H1 (cell line): Measurements from ENCODE around the gene MMEL1. TPM values are rescaled to one million over a fixed set of nuclear protein-coding genes. Genes with fewer than 3 reads are reported as not detected.
A peak's percentile ranks its signal among the peaks of the same experiment; 100 is the strongest.

Experiments
- CTCF ChIA-PET: fragments of 300-600 bp; sonication (Branson Sonifier 250); formaldehyde crosslinking; loops from one replicate; lab custom pipeline; 2021; ENCODE audit not compliant: partially characterized antibody; lab: Charles Lee
- POLR2A ChIA-PET: fragments of 300-600 bp; sonication (Branson Sonifier 250); formaldehyde crosslinking; loops from one replicate; lab custom pipeline; 2021; ENCODE audit warnings: inconsistent platforms; ENCODE audit not compliant: partially characterized antibody; lab: Charles Lee
- DNase-seq, 2 experiments: peaks; one replicate each; pipeline versions ENCODE4 v3.0.0 to v3.0.0-alpha.2; 2010 to 2022; ENCODE audit warnings: low spot score in 2 of 2, low read depth in 1 of 2, mixed read lengths in 1 of 2
- FAIRE-seq: peaks from 2 replicates; lab custom pipeline; 2011; peaks lifted over from hg19 to GRCh38; lab: Jason Lieb, UNC
- H2AFZ ChIP-seq: 2 replicates; pipeline ENCODE4 v1.8.1; 2012; ENCODE audit warnings: low read length, inconsistent platforms
- H2AK5ac ChIP-seq: 2 replicates; pipeline ENCODE4 v1.6.1; 2013; ENCODE audit warnings: low read depth, low read length
- H2BK120ac ChIP-seq: replicated peaks from 2 replicates; pipeline ENCODE3; 2013; ENCODE audit warnings: low read depth, low read length, inconsistent platforms
- H2BK12ac ChIP-seq: 2 replicates; pipeline ENCODE4 v1.6.1; 2013; ENCODE audit warnings: low read depth, low read length
- H2BK15ac ChIP-seq: 2 replicates; pipeline ENCODE4 v1.6.1; 2013; ENCODE audit warnings: low read length
- H2BK20ac ChIP-seq: 2 replicates; pipeline ENCODE4 v1.6.1; 2013; ENCODE audit warnings: low read length
- H2BK5ac ChIP-seq: 2 replicates; pipeline ENCODE4 v1.6.1; 2013; ENCODE audit warnings: low read depth, low read length
- H3K14ac ChIP-seq: 2 replicates; pipeline ENCODE4 v1.6.1; 2013; ENCODE audit warnings: inconsistent platforms; ENCODE audit not compliant: insufficient read length
- H3K18ac ChIP-seq: 2 replicates; pipeline ENCODE4 v1.6.1; 2013; ENCODE audit warnings: low read length; ENCODE audit errors: extremely low read depth
- H3K23ac ChIP-seq: 2 replicates; pipeline ENCODE4 v1.6.1; 2013; ENCODE audit warnings: inconsistent platforms; ENCODE audit not compliant: insufficient read length
- H3K23me2 ChIP-seq: 2 replicates; pipeline ENCODE4 v1.6.1; 2013; ENCODE audit warnings: low read depth, low read length
- H3K27ac ChIP-seq: 2 replicates; pipeline ENCODE4 v1.6.1; 2011; ENCODE audit warnings: low read depth, low read length, inconsistent platforms
- H3K27me3 ChIP-seq, 4 experiments: replicated peaks in 1 of 4; 1 replicate in 1 of 4; 2 replicates in 3 of 4; pipeline versions ENCODE4 v1.6.1 to v1.8.1; 2011 to 2013; ENCODE audit warnings: low read length in 3 of 4, mild to moderate bottlenecking in 3 of 4, inconsistent platforms in 2 of 4, mixed read lengths in 2 of 4, moderate library complexity in 1 of 4; ENCODE audit not compliant: control insufficient read depth in 3 of 4, insufficient read depth in 3 of 4; ENCODE audit errors: extremely low read depth in 1 of 4
- H3K36me3 ChIP-seq, 4 experiments: 2 replicates each; pipeline versions ENCODE4 v1.6.1 to v1.8.1; 2011 to 2013; ENCODE audit warnings: mild to moderate bottlenecking in 4 of 4, low read length in 3 of 4, moderate library complexity in 2 of 4, control low read depth in 1 of 4, inconsistent platforms in 1 of 4; ENCODE audit not compliant: insufficient read depth in 4 of 4, control insufficient read depth in 2 of 4
- H3K4ac ChIP-seq: replicated peaks from 2 replicates; pipeline ENCODE3; 2013; ENCODE audit warnings: low read length, low read depth, mixed read lengths, inconsistent platforms; ENCODE audit not compliant: insufficient read length
- H3K4me1 ChIP-seq, 4 experiments: replicated peaks in 1 of 4; 1 replicate in 1 of 4; 2 replicates in 3 of 4; pipeline versions ENCODE4 v1.6.1 to v1.8.1; 2011 to 2013; ENCODE audit warnings: low read length in 3 of 4, inconsistent platforms in 2 of 4, mixed read lengths in 1 of 4; ENCODE audit not compliant: insufficient read depth in 4 of 4, control insufficient read depth in 3 of 4
- H3K4me2 ChIP-seq, 2 experiments: 2 replicates each; pipeline versions ENCODE4 v1.6.1 to v1.8.1; 2011 to 2013; ENCODE audit warnings: low read depth in 2 of 2, low read length in 2 of 2, control low read depth in 1 of 2, inconsistent platforms in 1 of 2, mild to moderate bottlenecking in 1 of 2; ENCODE audit not compliant: insufficient read depth in 1 of 2
- H3K4me3 ChIP-seq, 4 experiments: fragments of 200-600, 300-600 bp in 1 of 4; sonication (generic), shearing (Covaris generic), sonication (Bioruptor Twin) in 1 of 4; 2 replicates each; pipeline versions ENCODE4 v1.5.1 to v1.8.1; 2011 to 2016; ENCODE audit warnings: low read length in 4 of 4, low read depth in 3 of 4, control low read depth in 2 of 4, inconsistent platforms in 2 of 4, mild to moderate bottlenecking in 2 of 4, mixed read lengths in 1 of 4, moderate library complexity in 1 of 4; ENCODE audit not compliant: insufficient read depth in 2 of 4; ENCODE audit errors: extremely low read depth in 1 of 4
- H3K56ac ChIP-seq: replicated peaks from 2 replicates; pipeline ENCODE3; 2013; ENCODE audit warnings: low read depth, mild to moderate bottlenecking, mixed read lengths, low read length, inconsistent platforms; ENCODE audit not compliant: insufficient read length
- H3K79me1 ChIP-seq: 2 replicates; pipeline ENCODE4 v1.6.1; 2013; ENCODE audit warnings: low read depth, low read length, control low read depth
- H3K79me2 ChIP-seq, 2 experiments: 2 replicates each; pipeline versions ENCODE4 v1.6.1 to v1.8.1; 2012 to 2013; ENCODE audit warnings: low read length in 2 of 2, mild to moderate bottlenecking in 2 of 2, inconsistent platforms in 1 of 2; ENCODE audit not compliant: insufficient read depth in 2 of 2, control insufficient read depth in 1 of 2
- H3K9ac ChIP-seq, 4 experiments: replicated peaks in 1 of 4; 1 replicate in 1 of 4; 2 replicates in 3 of 4; pipeline versions ENCODE4 v1.6.1 to v1.8.1; 2011 to 2013; ENCODE audit warnings: low read depth in 3 of 4, low read length in 3 of 4, control low read depth in 2 of 4, mild to moderate bottlenecking in 2 of 4, moderate library complexity in 2 of 4, inconsistent platforms in 1 of 4; ENCODE audit errors: extremely low read depth in 1 of 4
- H3K9me3 ChIP-seq, 2 experiments: 2 replicates each; pipeline versions ENCODE4 v1.6.1 to v1.8.1; 2012 to 2013; ENCODE audit warnings: mild to moderate bottlenecking in 2 of 2, moderate library complexity in 2 of 2, control low read depth in 1 of 2, inconsistent platforms in 1 of 2, low read depth in 1 of 2, low read length in 1 of 2, mixed read lengths in 1 of 2; ENCODE audit not compliant: insufficient read depth in 2 of 2
- H4K20me1 ChIP-seq, 2 experiments: replicated peaks in 1 of 2; 2 replicates each; pipeline versions ENCODE3 to v1.8.1; 2011 to 2013; ENCODE audit warnings: inconsistent platforms in 2 of 2, low read length in 2 of 2, mild to moderate bottlenecking in 1 of 2; ENCODE audit not compliant: insufficient read depth in 2 of 2, control insufficient read depth in 1 of 2
- H4K5ac ChIP-seq: 2 replicates; pipeline ENCODE4 v1.6.1; 2013; ENCODE audit warnings: low read length, low read depth, mixed read lengths, inconsistent platforms; ENCODE audit not compliant: insufficient read length
- H4K8ac ChIP-seq: 2 replicates; pipeline ENCODE4 v1.8.0; 2013; ENCODE audit warnings: mild to moderate bottlenecking, moderate library complexity, low read length, inconsistent platforms; ENCODE audit not compliant: insufficient read depth; ENCODE audit errors: extremely low read depth
- H4K91ac ChIP-seq: replicated peaks from 2 replicates; pipeline ENCODE3; 2013; ENCODE audit warnings: low read length, mixed read lengths, inconsistent platforms; ENCODE audit not compliant: insufficient read length
- NRF1 ChIP-seq: IDR thresholded peaks from 2 replicates; pipeline ENCODE4 v1.6.1; 2011; ENCODE audit warnings: mild to moderate bottlenecking, low read depth, low read length, improper control_type of control experiment
- WGBS, 2 experiments: shearing (Covaris generic) in 1 of 2; methylation state at CpG; one replicate each; pipeline versions ENCODE4 v1.1.6 to v1.1.7; 2013 to 2015; ENCODE audit warnings: low lambda C conversion rate in 2 of 2, mixed read lengths in 2 of 2, inconsistent platforms in 1 of 2, low coverage in 1 of 2, missing lambda C conversion rate in 1 of 2; ENCODE audit not compliant: insufficient replicate concordance in 2 of 2, insufficient coverage in 1 of 2, insufficient read length in 1 of 2; ENCODE audit errors: extremely low coverage in 1 of 2, missing lambda C conversion rate in 1 of 2; 5-methylcytosine and 5-hydroxymethylcytosine counted together
- polyA plus RNA-seq, 7 experiments: library from polyadenylated mRNA; depleted of rRNA in 3 of 7; stranded (reverse) in 5 of 7; unstranded in 2 of 7; fragments of >200 nt in 5 of 7; fragments of 200-250 nt in 2 of 7; gene quantifications; 1 replicate in 5 of 7; 2 replicates in 1 of 7; 4 replicates in 1 of 7; pipeline versions ENCODE4 v1.2.1 to v1.2.3, GENCODE V29; 2011 to 2013; ENCODE audit warnings: missing spikeins in 2 of 7, mixed read lengths in 2 of 7
- total RNA-seq: library from RNA; stranded (reverse); fragmentation: NEBNext Ultra II Directional; extraction: Animal tissue kit (Norgen Biotek cat#: 25700); gene quantifications from 2 replicates; pipeline ENCODE4 v1.2.1, GENCODE V29; 2021

MMEL1 gene
- total and polyA plus RNA-seq, 2 of the 8 experiments (the other 6 are each of a cell fraction or from before 2014, with no cell fraction given): 0.91 to 1.7 TPM

DNA sequence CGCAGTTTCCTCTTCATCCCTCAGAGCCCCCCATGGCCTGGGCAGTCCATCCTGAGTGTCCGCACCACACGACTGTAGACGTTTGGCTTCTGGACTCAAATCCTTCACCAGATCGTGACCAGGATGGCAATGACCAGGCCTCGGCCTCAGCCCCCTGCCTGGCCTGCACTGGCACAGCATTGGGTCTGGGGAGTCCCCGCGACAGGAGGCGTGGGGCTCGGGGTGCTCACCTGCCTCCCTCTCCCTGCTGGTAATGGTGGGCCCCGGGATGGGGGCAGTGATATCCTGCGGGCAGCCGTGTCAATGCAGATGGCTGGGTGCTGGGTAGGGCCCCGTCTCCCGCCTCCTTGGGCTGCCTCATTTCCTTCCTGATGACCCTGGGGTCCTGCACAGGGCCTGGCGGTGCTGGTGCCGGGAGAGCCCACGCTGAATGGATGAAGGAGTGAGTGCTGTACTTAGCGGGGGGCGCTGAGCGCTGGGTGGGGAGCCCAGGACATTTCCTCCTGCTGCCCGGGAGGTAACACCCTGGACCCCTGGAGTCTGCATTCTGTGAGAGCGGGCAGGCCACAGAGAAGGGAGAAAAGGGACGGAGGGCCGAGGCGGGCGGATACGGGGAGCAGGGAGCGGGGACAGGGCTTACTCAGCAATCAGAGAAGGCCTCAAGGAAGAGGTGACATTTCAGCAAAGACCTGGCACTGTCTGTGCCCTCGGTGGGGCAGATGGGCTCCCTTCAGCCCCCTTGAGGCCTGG lies 78.8 kb downstream of the MMEL1 start:
- H3K18ac ChIP-seq: no peak overlapping the region
- H3K56ac ChIP-seq: no peak overlapping the region
- no peak for FAIRE-seq
- H2BK12ac ChIP-seq: no peak overlapping the region
- no peak overlapping the region for H2BK120ac ChIP-seq
- H4K20me1 ChIP-seq: no peaks in the 10 kb centered on the region
- no peak overlapping the region for H3K9ac ChIP-seq
- no peaks in the 10 kb centered on the region; a peak in 1 of 4 replicates for H3K9me3 ChIP-seq
- no peaks in the 10 kb centered on the region for H3K27me3 ChIP-seq
- no peak overlapping the region for H2BK20ac ChIP-seq
- H3K4me2 ChIP-seq: no peak overlapping the region
- peaks cover 0 to 6% (median 0%) of the 10 kb centered on the region in 4 experiments; a peak in 3 of 7 replicates for H3K4me1 ChIP-seq
- DNase-seq: no peak
- no peaks in the 10 kb centered on the region for H3K36me3 ChIP-seq
- H3K27ac ChIP-seq: no peak overlapping the region
- no peak for TF ChIP-seq NRF1
- no peak overlapping the region for H3K4ac ChIP-seq
- no peak overlapping the region for H2AFZ ChIP-seq
- no peak overlapping the region for H4K5ac ChIP-seq
- H3K14ac ChIP-seq: no peak overlapping the region
- no peaks in the 10 kb centered on the region for H3K23me2 ChIP-seq
- no peak overlapping the region for H3K4me3 ChIP-seq
- WGBS, 2 experiments: 89% methylated on average over 21 of the region's 30 CpGs; no CpG with 5 or more reads in 1 of the 2 experiments
- ChIA-PET POLR2A (no interaction called here), CTCF (no interaction called here)
- H4K91ac ChIP-seq: no peak overlapping the region
- H2BK5ac ChIP-seq: no peak overlapping the region
- H3K23ac ChIP-seq: no peak overlapping the region
- H4K8ac ChIP-seq: peak overlapping the region; percentile 51; the same call in 1 of the 2 replicates
- no peak overlapping the region for H2BK15ac ChIP-seq
- no peaks in the 10 kb centered on the region for H3K79me1 ChIP-seq
- H3K79me2 ChIP-seq: no peaks in the 10 kb centered on the region
- no peak overlapping the region for H2AK5ac ChIP-seq
